ENCODE results near the gene RBMS2.

GRCh38 chr12:56634837-56635791, 113.5 kb downstream of the RBMS2 start:
- TF ChIP-seq CHD4 (IDR thresholded peaks at IDR 0.05; ENCODE audit: borderline replicate concordance) (no peak), KDM1A (IDR thresholded peaks at IDR 0.05; ENCODE audit: low read depth) (no peak), SMC3 (IDR thresholded peaks at IDR 0.05) (peak; percentile 35; the same call in 1 of the 3 replicates), CTCF (IDR thresholded peaks at IDR 0.05) (peak; percentile 56), CBX2 (IDR thresholded peaks at IDR 0.05; ENCODE audit: borderline replicate concordance, low read depth) (no peak), HDAC2 (IDR thresholded peaks at IDR 0.05) (no peak), PHF8 (IDR thresholded peaks at IDR 0.05; ENCODE audit: borderline replicate concordance, low read depth) (peak; percentile 37; the same call in 1 of the 2 replicates), MAFK (IDR thresholded peaks at IDR 0.05; ENCODE audit: partially characterized antibody) (no peak), ESRRA (IDR thresholded peaks at IDR 0.05; ENCODE audit: borderline replicate concordance, low read length) (no peak), RNF2 (IDR thresholded peaks at IDR 0.05; ENCODE audit: borderline replicate concordance, low read depth) (no peak)

Measured in A549 (cell line).